GM21367 (cell line): ENCODE data around the gene NSF.
"Not testable (repeated sequence)": the region's sequence is repeated elsewhere in the genome, so short reads cannot be mapped to it uniquely, and the experiment has no call there.

Experiments used
- ATAC-seq: cut with Tn5 transposase; IDR thresholded peaks from one replicate; pipeline ENCODE4 v1.9.1; 2021; ENCODE audit not compliant: unreplicated experiment

Gene NSF

GRCh38 chr17:46753776-46754175 lies 163.3 kb downstream of the NSF start:
- no peak for ATAC-seq

- no peak for ATAC-seq
These were observed 165.7 kb downstream of the NSF start for GRCh38 chr17:46756081-46756735.

GRCh38 chr17:46756861-46757260 lies 166.4 kb downstream of the NSF start:
- ATAC-seq = no peak

GRCh38 chr17:46757588-46757987 lies 167.1 kb downstream of the NSF start:
- ATAC-seq = not testable (repeated sequence)

- ATAC-seq = no peak
These were observed 168.1 kb downstream of the NSF start for GRCh38 chr17:46758614-46759013.

- ATAC-seq = no peak
These were observed 168.7 kb downstream of the NSF start for GRCh38 chr17:46759141-46759540.

GRCh38 chr17:46763416-46763815 lies 172.9 kb downstream of the NSF start:
- no peak for ATAC-seq

GRCh38 chr17:46764000-46764708 lies 173.7 kb downstream of the NSF start:
- no peak for ATAC-seq

GRCh38 chr17:46764709-46765401 lies 174.4 kb downstream of the NSF start:
- no peak for ATAC-seq

GRCh38 chr17:46765453-46765852 lies 175.0 kb downstream of the NSF start:
- no peak for ATAC-seq

GRCh38 chr17:46766493-46767491 lies 176.3 kb downstream of the NSF start:
- ATAC-seq = no peak

GRCh38 chr17:46768540-46768870 lies 178.0 kb downstream of the NSF start:
- ATAC-seq = no peak

GRCh38 chr17:46768896-46769295 lies 178.4 kb downstream of the NSF start:
- not testable (repeated sequence) for ATAC-seq

GRCh38 chr17:46769531-46770438 lies 179.3 kb downstream of the NSF start:
- ATAC-seq = no peak

- no peak for ATAC-seq
These were observed 180.0 kb downstream of the NSF start for GRCh38 chr17:46770439-46770817.

GRCh38 chr17:46770818-46771560 lies 180.5 kb downstream of the NSF start:
- no peak for ATAC-seq

GRCh38 chr17:46771561-46772474 lies 181.3 kb downstream of the NSF start:
- ATAC-seq = no peak

- ATAC-seq = no peak
These were observed 182.2 kb downstream of the NSF start for GRCh38 chr17:46772475-46773220.
